ENCODE results near the gene TSPEAR.
"Not testable (repeated sequence)": the region's sequence is repeated elsewhere in the genome, so short reads cannot be mapped to it uniquely, and the experiment has no call there.

Gene TSPEAR

DNA sequence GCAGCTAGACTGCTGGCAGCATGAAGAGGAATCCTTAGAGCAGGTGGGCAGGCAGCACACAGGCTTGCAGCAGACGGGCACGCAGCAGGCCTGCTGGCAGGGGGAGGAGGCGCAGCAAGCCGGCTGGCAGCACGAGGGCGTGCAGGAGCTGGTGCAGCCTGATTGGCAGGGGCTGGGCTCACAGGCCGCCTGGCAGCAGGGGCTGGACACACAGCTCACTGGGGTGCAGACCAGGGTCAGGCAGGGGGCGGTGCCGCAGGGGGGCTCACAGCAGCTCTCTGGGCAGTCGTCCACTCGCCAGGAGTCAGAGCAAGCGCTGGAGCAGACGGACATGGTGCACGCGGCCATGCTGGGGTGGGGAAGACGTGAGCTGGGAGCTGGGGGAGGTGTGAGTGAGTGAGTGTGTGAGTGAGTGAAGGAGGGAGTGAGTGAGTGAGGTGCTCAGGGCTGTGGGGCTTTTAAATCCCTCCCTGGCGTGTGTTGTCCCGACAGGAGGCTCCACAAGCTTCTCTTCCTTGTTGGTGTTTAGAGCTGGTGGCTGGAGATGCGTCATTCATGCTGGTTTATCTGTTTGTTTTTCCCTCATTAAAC lies 131.0 kb downstream of the TSPEAR start, which contains the start of gene KRTAP10-5:
Gene KRTAP10-5, minus strand, starts transcription at position 374 of the 591 bp plus-strand sequence. Its CDS starts 26 bp downstream, at position 348.
- DNase-seq, result not testable (repeated sequence)

DNA sequence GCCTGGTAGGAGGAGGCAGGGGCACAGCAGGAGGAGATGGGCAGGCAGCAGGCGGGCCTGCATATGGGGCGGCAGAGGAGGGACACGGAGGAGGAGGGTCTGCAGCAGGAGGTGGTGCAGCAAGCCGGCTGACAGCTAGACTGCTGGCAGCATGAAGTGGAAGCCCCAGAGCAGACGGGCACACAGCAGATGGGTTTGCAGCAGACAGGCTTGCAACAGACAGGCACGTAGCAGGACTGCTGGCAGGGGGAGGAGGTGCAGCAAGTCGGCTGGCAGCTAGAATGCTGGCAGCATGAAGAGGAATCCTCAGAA lies 131.6 kb downstream of the TSPEAR start:
- DNase-seq, result no peak

DNA sequence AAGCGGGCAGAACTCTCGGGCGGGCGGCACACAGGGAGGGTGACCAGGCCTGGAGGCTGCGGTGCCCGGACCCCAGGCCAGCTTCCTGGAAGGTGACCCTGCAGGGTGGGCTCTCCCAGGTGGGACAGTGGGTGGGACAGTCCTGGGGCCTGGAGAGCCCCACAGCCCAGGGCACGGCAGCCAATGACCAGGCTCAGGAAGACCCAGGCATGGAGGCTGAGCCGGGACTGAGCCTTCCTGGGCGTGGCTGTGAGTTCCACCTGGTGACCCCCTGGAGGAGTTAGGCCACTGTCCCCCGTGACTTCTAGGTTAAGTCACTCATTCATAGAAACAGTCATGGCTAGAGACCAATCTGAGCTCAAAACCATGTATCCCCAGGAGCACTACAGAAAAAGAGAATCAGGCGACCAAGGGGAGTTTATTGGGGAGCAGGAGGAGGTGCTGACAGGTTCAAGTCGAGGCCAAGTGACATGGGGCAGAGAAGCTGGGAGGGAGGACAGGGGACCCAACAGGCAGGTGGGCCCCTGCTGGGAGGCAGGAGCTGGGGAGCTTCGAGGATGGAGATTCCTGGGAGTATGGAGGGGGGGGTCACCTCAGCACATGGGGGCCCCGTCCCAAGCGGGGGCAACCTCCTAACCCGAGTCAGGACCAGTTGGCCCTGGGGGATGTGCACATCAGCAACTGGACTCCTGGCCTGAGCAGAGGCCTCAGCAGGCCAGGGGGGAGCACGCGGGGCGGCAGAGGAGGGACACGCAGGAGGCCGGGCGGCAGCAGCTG lies 132.1 kb downstream of the TSPEAR start:
- no peak for DNase-seq

DNA sequence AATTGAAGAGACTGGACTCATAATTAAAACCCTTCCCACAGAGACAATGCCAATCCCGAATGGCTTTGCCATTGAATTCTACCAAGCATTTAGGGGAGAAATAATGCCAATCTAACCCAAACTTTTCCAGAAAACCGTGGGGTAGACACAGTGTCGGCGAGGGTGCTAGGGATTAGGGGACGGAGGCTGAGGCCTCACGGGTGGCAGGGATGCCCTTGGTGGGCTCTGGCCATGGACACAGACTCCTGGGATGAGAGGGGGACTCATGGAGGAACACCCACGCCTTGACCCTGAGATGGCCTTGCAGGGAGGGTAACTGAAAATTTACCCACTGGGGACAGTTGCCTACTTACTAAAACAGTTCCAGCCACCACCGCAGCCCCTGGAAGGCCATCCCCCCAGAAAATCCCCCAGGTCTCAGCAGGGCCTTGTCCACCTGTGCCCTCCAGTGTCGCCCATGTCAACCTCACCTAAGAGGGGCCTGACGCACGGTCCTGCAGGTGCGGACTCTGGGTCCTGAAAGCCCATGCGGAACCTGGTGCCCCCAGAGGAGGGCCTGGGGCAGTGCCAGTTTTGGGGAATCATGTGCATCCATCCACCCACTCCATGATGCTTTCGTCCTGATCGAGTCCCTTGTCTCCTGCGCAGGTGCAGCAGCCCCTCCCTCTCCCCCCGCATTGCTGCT lies 132.9 kb downstream of the TSPEAR start:
- no peak for DNase-seq

DNA sequence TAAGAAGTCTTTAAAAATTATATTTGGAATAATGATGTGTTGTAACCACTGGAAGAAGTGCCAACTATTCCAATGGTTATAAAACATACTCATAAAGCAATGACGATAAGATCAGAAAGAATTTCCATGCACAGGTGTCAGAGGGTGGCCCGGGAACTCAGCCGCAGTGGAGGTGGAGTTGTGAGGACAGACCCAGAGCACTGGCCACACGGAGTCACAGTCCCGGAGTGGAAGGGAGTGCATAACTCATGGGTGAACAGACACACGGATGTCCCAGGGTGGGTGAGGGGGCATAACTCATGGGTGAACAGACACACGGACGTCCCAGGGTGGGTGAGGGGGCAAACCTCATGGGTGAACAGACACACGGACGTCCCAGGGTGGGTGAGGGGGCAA lies 135.3 kb downstream of the TSPEAR start:
- DNase-seq, result no peak

DNA sequence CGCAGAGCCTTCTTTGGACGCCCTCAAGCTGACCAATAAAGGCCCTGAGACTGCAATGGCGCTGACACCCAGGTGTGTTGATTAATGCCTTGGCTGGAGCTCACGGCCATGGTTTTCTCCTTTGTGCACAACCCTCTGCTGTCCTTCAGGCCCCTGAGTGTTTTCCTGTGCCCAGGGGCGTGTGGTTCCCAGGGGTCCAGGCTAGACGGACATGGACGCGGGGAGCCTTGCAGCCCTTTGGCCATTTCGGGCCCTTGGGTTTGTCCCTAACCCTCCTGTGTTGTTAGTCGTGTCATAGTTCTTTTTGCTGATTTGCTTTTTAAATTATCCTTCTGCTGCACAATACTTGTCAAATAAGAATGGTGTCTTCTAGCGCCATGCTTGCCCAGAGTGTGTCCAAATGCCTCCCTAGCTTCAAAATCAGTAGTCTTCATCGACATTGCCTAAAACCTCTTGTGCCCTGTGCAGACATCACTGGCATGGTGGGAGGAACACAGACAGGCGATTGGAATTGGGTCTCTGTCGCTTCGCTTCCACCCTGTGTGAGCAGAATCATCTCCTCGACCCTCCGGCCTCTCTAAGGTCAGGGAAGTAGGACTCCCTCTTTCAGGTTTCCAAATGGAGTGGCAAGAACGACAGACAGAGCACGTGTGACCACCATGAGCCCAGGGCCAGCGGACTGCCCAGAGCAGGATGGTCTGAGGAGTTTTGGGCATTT lies 135.9 kb downstream of the TSPEAR start:
- no peak for DNase-seq

DNA sequence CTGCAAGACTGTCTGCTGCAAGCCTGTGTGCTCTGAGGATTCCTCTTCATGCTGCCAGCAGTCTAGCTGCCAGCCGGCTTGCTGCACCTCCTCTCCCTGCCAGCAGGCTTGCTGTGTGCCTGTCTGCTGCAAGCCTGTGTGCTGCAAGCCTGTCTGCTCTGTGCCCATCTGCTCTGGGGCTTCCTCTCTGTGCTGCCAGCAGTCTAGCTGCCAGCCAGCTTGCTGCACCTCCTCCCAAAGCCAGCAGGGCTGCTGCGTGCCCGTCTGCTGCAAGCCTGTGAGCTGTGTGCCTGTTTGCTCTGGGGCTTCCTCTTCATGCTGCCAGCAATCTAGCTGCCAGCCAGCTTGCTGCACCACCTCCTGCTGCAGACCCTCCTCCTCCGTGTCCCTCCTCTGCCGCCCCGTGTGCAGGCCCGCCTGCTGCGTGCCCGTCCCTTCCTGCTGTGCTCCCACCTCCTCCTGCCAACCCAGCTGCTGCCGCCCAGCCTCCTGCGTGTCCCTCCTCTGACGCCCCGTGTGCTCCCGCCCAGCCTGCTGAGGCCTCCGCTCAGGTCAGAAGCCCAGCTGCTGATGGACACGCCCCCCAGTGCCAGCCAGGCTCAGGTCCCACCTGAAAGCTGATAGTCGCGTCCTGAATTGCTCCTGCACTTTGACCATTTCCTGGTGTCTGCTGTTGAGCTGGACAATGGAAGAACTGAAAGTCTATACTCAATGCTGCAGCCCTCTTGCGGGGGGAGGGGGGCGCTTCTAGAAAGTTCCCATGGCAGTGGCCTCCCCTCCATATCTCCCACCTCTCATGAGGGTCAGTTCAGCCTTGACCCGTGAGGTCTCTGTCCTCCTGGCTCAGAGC lies 136.7 kb downstream of the TSPEAR start:
- DNase-seq, result no peak

DNA sequence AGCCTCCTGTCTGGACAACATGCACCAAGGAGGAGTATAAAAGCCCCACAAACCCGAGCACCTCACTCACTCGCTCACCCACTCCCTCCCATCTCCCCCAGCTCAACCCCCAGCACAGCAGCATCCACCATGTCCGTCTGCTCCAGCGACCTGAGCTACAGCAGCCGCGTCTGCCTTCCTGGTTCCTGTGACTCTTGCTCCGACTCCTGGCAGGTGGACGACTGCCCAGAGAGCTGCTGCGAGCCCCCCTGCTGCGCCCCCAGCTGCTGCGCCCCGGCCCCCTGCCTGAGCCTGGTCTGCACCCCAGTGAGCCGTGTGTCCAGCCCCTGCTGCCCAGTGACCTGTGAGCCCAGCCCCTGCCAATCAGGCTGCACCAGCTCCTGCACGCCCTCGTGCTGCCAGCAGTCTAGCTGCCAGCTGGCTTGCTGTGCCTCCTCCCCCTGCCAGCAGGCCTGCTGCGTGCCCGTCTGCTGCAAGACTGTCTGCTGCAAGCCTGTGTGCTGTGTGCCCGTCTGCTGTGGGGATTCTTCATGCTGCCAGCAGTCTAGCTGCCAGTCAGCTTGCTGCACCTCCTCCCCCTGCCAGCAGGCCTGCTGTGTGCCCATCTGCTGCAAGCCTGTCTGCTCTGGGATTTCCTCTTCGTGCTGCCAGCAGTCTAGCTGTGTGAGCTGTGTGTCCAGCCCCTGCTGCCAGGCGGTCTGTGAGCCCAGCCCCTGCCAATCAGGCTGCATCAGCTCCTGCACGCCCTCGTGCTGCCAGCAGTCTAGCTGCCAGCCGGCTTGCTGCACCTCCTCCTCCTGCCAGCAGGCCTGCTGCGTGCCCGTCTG lies 137.5 kb downstream of the TSPEAR start, which contains the start of gene KRTAP10-4:
Gene KRTAP10-4, plus strand, starts transcription at position 100 of the 827 bp plus-strand sequence. Its CDS starts 30 bp downstream, at position 130.
- not testable (repeated sequence) for DNase-seq

DNA sequence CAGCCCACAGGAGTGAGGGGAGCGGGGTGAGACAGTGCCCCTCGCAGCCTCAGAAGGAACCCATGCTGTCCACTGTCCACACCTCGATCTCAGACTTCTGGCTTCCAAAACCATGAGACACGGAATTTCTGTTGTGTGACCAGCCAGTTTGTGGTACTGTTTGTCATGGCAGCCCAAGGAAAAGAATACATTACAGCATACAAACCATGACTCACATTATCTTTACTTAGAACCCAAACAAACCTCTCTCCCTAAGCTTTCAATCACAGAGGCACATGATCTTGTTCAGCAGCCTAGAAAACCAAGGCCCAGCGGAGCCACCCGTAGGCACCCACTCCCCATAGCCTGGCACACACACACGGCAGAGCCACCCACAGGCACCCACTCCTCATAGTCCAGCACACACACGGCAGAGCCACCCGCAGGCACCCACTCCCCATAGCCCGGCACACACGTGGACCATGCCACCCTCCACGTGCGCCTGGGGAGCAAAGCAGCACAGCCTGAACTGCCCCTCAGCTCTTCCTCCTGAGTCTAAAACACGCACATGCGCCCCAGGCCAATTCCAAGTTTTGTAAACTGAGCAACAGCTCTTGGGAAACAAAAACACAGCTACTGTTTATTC lies 138.3 kb downstream of the TSPEAR start:
- no peak for DNase-seq

DNA sequence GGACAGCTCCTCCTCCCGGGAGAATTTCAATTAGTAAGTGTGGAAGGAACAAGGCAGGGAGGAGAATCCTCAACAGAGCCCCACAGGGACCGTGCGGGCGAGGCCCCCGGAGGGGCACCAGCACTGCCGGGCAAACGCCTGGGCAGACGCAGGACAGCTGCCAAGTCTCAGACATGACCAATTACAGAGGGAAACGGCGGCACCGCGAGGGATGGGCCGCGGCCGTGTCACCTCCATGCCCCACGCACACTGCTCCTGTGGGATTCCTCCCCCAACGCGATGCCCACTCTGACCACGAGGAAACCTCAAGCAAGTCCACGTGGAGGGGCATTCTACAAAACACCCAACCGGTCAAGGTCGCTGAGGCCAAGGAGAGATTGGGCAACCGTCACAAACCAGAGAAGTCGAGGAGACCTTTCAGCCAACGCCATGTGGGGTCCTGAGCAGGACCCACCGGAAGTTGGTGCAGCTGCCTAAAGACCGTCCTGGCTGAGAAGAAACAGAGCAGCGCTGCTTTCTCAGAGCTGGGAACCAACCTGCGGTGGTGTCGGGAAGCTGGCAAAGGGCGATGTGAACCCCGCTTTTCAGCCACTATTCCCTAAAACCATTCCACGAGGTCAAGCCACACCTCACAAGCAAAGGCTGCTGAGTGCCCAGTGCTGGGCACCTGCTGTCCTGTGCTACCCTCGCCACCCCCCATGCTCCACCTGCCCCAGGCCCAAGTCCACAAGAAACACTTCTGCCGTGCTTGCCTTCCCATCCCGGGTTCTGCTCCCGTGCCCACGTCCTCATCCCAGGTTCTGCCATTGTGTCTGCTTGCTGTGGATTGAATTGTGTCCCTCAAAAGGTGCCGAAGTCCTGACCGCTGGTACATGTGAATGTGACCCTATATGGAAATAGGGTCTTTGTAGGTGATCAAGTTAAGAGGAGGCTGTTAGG lies 139.3 kb downstream of the TSPEAR start:
- DNase-seq, result no peak

DNA sequence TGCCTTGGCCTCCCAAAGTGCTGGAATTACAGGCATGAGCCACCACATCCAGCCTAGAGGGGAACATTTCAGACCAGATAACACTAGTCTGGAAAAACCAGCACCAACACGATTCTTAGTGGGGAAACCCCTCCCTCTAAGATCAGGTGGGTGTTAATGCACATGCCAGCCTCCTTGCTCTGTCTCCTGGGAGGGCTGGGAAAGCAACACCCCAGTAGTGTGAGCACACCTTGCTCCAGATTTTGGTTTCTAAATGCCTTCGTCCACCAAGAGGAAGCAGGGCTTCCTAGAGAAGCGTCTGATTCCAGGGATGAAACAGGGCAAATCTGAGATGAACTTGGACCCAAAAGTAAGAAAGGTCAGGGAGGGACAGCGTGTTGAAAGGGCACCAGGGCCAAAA lies 140.1 kb downstream of the TSPEAR start:
- DNase-seq, result no peak

DNA sequence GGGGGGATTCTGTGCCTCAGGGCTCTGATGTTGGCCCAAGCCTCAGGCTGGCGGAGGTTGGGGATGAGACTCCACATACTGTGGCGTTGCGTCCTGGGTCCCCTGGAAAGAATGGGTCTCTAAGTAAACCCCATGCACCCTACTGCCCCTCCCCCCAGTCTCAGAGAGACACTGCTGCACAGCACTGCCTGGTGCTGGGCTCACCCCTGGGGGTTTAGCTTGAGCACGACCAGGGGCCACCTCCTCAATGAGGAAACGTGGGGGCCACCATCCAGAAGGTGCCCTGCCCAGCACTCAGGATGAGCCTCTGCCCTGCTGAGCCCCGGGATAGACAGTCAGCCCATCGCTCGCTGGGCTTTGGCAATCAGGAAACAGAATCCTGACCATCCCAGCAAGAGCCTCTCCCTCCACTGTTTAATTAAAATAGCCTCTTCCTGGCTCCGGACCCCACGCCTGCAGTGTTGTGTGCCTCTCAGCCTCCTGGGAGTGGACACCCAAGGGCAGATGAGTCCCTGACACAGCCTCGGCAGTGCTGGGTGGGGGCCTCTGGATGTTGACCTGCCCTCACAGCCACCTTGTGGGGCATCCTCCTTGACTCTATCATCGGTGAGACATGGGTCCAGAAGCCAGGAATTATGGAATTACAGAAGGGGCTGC lies 141.4 kb downstream of the TSPEAR start:
- no peak for DNase-seq

DNA sequence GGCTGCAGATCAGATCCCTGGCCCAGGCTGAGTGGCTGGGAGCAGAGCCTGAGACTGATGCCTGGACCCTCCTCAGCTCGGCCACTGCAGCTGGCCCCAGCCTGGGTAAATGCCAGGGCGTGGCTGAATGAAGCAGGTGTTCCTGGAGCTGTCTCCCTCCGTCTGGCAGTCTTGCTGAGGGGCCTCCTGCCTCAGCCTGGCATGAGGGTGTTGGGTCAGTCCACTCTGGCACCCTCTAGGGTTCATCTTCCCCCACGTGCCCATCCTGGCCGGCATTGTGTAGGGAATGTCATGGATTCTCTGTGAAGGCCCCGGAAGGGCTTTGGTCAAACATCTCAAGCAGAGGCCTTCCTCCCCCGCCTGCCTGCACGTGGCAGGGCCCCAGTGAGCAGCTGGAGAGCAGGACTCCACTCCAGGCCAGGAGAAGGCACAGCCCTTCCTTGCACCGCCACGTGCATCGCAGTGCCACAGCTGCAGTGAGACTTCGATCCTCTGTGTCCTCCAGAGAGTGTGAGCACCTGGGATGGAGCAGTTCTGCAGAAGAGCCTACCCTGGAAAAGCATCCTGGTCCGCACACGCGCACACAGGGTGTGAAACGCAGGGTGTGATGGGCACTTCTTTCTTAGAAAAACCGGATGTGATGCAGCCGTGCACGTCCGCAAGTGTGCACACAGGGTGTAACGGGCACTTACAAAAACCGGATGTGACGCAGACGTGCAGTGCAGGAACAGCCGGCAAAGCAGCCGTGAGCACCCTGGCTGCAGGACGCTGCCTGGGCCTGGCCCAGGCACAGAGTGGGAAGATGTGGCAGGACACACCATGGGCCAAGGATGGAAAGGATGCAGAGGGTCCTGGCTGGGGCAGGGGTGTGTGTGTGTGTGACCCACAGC lies 142.5 kb downstream of the TSPEAR start:
- no peak for DNase-seq

DNA sequence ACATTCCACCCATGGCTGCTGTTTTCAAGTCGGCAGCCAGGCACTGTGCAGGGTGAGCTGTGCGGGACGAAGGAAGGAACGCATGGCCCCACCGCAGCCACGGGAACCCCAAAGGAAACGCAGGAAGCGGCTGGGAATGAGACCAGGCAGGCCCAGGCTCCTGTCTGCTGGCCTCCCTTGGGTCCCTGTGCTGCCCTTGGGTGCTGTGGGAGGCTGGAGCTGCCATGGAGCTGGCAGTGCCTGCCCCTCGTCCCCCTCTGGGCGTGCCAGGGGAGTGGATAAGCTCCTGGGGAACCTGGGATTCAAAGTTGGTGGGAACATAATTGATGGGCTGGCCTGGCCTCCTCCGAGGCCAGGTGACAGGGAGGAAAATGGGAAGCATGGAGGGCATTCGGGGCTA lies 143.1 kb downstream of the TSPEAR start:
- no peak for DNase-seq

DNA sequence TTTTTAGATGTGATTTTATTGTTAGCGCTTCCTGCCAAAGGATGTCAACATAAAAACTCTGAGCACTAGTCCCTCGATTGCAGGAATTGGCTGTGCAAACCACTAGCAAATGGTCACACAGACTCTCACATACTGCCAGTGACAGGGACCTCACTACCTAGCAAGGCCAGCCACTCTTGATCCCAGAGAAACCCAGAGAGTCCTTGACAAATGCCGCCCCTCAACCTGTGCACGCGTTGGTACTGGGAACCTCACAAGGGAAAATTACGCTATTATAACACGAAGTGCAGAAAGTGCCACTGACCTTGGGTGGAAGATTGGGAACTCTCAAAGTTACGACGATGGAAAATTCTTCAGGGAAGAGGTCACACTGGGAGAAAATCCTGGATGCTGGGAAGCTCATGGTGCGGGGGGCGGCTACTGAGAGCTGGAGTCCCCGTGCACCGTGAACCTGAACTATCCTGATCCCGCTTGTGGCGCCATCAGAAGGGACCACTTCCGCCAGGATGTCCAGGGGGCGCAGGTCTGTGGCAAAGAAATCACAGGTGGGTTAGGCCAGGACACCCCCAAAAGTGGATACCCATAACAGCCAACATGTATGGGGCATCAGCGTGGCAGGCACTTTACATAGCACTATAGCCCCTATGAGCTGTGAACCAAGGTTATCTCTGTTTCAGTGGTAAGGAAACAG lies 143.7 kb downstream of the TSPEAR start:
- DNase-seq, result no peak

DNA sequence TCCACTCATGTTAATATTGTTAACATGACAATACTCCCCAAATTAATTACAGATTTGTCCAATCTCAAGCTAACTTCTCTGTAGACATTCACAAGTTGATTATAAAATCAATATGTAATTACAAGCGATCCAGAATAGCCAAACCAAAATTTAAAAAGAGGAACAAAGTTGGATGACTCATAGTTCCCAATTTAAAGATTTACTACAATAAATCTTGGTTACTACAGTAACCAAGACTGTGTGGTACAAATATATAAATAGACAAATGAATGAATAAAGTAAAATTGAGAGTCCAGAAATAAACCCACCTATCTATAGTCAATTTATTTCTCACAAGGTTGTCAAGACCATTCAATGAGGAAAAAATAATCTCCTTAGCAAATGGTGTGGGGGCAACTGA lies 145.0 kb downstream of the TSPEAR start:
- DNase-seq, result no peak

DNA sequence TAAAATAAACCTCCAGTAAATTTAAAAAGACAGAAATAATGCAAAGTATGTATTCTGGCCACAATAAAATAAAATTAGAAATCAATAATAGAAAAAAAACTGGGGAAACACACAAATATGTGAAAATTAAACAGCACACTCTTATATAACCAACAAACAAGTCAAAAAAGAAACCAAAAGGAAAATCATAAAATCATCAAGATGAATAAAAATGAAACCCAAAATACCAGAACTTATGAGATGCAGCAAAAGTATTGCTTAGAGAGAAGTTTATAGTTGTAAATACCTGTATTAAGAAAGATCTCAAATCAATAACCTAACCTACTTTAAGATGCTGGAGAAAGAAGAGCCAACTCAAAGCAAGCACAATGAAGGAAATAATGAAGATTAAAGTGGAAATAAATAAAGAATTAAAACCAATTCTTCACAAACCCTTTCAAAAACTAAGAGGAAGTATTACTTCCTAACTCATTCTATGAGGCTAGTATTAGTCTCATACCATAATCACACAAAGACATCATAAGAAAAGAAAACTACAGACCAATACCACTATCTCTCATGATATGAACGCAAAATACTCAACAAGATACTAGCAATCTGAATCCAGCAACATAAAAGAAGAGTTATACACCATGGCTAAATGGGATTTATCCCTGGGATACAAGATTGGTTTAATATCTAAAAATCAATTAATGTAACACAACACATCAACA lies 146.3 kb downstream of the TSPEAR start:
- no peak for DNase-seq

Measured in hematopoietic multipotent progenitor cell treated with erythropoietin and hydrocortisone succinate and interleukin-3 and kit ligand, for 8 days (in vitro differentiated cells).